Parathyroid adenoma (tissue), 2 donors: ENCODE measurements around the gene ADORA1.

Source experiments
- H2AFZ ChIP-seq: fragments of 300-600 bp; sonication (generic); one replicate; pipeline ENCODE4 v1.7.0; 2017; ENCODE audit warnings: antibody characterized with exemption, mild to moderate bottlenecking
- H3K27ac ChIP-seq: fragments of 300-600 bp; sonication (generic); one replicate; pipeline ENCODE4 v1.7.0; 2017
- H3K27me3 ChIP-seq: fragments of 300-600 bp; sonication (generic); one replicate; pipeline ENCODE4 v1.7.0; 2017; ENCODE audit warnings: low read length; ENCODE audit not compliant: control insufficient read depth, insufficient read depth
- H3K36me3 ChIP-seq: fragments of 300-600 bp; sonication (generic); one replicate; pipeline ENCODE4 v1.7.0; 2017; ENCODE audit warnings: low read length; ENCODE audit not compliant: control insufficient read depth, insufficient read depth
- H3K4me1 ChIP-seq: fragments of 300-600 bp; sonication (generic); one replicate; pipeline ENCODE4 v1.7.0; 2017; ENCODE audit warnings: control low read depth
- H3K4me2 ChIP-seq: fragments of 300-600 bp; sonication (generic); one replicate; pipeline ENCODE4 v1.7.0; 2017; ENCODE audit warnings: low read length
- H3K4me3 ChIP-seq: fragments of 300-600 bp; sonication (generic); one replicate; pipeline ENCODE4 v1.7.0; 2017; ENCODE audit warnings: low read depth, low read length
- H3K79me2 ChIP-seq: fragments of 300-600 bp; sonication (generic); one replicate; pipeline ENCODE4 v1.7.0; 2017; ENCODE audit warnings: control low read depth
- H3K9ac ChIP-seq: fragments of 300-600 bp; sonication (generic); one replicate; pipeline ENCODE4 v1.7.0; 2017; ENCODE audit warnings: mild to moderate bottlenecking
- H3K9me3 ChIP-seq: fragments of 300-600 bp; sonication (generic); one replicate; pipeline ENCODE4 v1.7.0; 2017; ENCODE audit warnings: low read length; ENCODE audit not compliant: control insufficient read depth
- TF ChIP-seq, protein P1 (sequence below): fragments of 300-600 bp; sonication (generic); IDR thresholded peaks from one replicate; pipeline ENCODE4 v1.7.0; 2017; ENCODE audit warnings: antibody characterized with exemption, mild to moderate bottlenecking
- donor health status: primary hyperparathyroidism.

The ADORA1 gene

DNA sequence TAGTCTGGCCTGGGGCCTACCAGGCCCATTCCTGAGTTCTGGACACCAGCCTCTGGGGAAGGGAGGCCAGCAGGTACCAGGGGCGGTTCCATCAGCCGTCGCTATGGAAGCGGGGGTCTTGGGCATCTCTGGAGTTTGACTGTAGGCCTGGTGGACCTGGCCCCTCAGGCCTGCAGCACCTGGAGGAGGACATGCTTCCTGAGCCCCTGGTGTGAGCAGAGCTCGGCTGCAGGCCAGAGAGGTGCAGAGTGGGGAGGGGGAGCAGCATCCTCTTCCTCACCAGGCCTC, 40.3 kb downstream of the ADORA1 start:
- H3K79me2 ChIP-seq = no peaks in the 10 kb centered on the region
- H3K4me3 ChIP-seq = no peak overlapping the region
- no peak overlapping the region for H3K9ac ChIP-seq
- H2AFZ ChIP-seq = no peak overlapping the region
- no peaks in the 10 kb centered on the region for H3K36me3 ChIP-seq
- no peaks in the 10 kb centered on the region for H3K27me3 ChIP-seq
- no peak overlapping the region for H3K27ac ChIP-seq
- H3K4me1 ChIP-seq = peaks cover 3% of the 10 kb centered on the region
- H3K9me3 ChIP-seq = no peaks in the 10 kb centered on the region
- H3K4me2 ChIP-seq = no peak overlapping the region
- TF ChIP-seq, protein P1, sequence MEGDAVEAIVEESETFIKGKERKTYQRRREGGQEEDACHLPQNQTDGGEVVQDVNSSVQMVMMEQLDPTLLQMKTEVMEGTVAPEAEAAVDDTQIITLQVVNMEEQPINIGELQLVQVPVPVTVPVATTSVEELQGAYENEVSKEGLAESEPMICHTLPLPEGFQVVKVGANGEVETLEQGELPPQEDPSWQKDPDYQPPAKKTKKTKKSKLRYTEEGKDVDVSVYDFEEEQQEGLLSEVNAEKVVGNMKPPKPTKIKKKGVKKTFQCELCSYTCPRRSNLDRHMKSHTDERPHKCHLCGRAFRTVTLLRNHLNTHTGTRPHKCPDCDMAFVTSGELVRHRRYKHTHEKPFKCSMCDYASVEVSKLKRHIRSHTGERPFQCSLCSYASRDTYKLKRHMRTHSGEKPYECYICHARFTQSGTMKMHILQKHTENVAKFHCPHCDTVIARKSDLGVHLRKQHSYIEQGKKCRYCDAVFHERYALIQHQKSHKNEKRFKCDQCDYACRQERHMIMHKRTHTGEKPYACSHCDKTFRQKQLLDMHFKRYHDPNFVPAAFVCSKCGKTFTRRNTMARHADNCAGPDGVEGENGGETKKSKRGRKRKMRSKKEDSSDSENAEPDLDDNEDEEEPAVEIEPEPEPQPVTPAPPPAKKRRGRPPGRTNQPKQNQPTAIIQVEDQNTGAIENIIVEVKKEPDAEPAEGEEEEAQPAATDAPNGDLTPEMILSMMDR = no peak

DNA sequence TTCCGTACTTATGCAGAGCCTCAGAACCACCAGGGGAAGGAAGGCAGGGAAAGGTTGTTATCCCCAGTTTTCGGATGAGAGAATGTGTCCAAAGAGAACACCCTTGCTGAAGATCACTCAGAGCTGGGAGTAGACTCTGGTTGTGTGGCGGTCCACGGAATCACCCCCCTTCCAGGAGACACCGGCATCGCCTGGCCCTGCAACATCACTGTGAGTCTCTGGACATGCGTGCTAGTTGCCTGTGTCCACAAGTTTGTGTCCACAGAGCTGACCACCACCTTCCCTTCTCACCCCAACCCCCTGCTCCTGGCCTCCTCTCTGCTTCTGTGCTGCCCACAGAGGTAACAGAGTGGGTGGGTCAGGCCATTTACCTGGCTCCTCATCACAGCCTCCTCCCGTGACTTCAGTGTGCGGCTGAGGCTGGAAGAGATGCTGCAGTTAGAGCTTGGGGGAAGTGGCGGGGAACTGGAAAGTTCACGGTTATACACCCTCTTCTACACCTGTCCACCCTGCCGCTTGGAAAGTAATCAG, 40.8 kb downstream of the ADORA1 start:
- no peak overlapping the region for H3K9ac ChIP-seq
- H3K4me3 ChIP-seq = no peak overlapping the region
- H3K27me3 ChIP-seq = no peaks in the 10 kb centered on the region
- no peak overlapping the region for H2AFZ ChIP-seq
- no peak overlapping the region for H3K27ac ChIP-seq
- peaks cover 3% of the 10 kb centered on the region for H3K4me1 ChIP-seq
- H3K36me3 ChIP-seq = no peaks in the 10 kb centered on the region
- H3K79me2 ChIP-seq = no peaks in the 10 kb centered on the region
- TF ChIP-seq, protein P1 = no peak
- no peak overlapping the region for H3K4me2 ChIP-seq
- no peaks in the 10 kb centered on the region for H3K9me3 ChIP-seq

DNA sequence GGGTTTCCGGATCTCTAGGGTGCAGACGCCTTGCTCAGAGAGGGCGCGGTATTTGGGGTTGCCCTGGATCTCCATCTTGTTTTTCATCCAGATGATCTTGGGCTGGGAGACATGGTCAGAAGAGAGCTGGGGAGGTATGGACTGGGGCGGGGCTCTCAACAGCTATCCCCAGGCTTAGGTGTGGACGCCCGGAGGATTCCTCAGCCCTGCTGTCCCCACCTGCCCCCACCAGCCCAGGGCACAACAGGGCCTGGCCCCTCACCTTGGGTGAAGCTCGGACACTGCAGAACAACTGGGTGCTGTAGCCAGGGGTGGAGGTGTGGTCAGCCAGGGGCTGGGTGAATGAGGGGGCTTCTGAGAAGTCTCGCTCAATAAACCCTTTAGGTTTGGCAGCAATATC, 41.5 kb downstream of the ADORA1 start:
- Histone ChIP-seq H3K79me2 (no peaks in the 10 kb centered on the region), H3K9ac (no peak overlapping the region), H3K27me3 (no peaks in the 10 kb centered on the region), H3K4me1 (peaks cover 3% of the 10 kb centered on the region), H3K4me2 (no peak overlapping the region), H2AFZ (no peak overlapping the region), H3K27ac (no peak overlapping the region), H3K4me3 (no peak overlapping the region), H3K9me3 (no peaks in the 10 kb centered on the region), H3K36me3 (no peaks in the 10 kb centered on the region)
- TF ChIP-seq, protein P1 = no peak

DNA sequence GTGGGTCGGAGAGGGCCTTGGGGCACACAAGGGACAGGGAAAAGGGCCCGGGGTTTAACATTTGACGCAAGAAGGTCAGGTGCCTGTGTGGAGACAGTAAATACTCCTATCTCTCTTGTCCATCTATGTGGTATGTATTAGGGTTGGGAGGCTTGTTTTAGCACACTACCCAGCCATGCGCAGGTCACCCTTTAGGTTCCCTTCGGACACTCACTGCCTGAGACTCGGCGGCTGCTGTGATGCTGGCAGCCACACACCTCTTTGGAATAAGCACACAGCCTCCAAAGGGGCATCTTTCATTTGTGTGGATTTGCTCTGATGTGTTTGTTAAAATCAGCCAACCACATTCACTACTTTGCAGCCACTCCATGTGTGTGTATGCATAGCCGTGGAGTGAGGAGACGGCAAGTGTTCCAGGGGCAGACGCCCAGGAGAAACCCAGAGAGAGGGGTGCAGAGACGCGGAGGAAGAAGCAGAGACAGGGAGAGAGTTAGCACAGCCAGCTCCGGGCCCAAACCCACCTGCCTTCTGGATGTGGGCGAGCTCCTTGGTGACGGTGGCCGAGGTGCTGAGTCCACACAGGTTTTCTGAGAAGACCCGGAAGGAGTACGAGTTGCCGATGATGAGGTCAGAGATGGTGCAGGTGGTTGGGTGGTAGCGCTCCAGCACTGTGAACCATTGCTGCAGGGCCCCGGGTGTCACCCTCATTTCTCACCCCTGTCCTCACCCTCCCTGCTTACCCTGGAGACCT, 42.4 kb downstream of the ADORA1 start:
- Histone ChIP-seq H3K79me2 (no peaks in the 10 kb centered on the region), H3K9me3 (no peaks in the 10 kb centered on the region), H3K4me1 (peaks cover 3% of the 10 kb centered on the region), H3K36me3 (no peaks in the 10 kb centered on the region), H2AFZ (no peak overlapping the region), H3K27ac (no peak overlapping the region), H3K4me2 (no peak overlapping the region), H3K9ac (no peak overlapping the region), H3K4me3 (no peak overlapping the region), H3K27me3 (no peaks in the 10 kb centered on the region)
- TF ChIP-seq, protein P1 = no peak
